Ramos (cell line): ENCODE results near the gene ANKS1A.

Source experiments
- in situ Hi-C: fragments of 300-500 bp; cut with MboI; formaldehyde crosslinking; loops from one replicate; pipeline ENCODE4 v1.14.3; 2022; ENCODE audit warnings: low sequenced_read_pairs; ENCODE audit not compliant: unreplicated experiment

Gene ANKS1A

GRCh38 chr6:35016502-35017321, 127.7 kb downstream of the ANKS1A start:
- in situ Hi-C loops, result no loop called here

GRCh38 chr6:35017411-35018181, 128.5 kb downstream of the ANKS1A start:
- in situ Hi-C loops, result no loop called here

GRCh38 chr6:35018182-35018519, 129.1 kb downstream of the ANKS1A start:
- in situ Hi-C loops, result no loop called here

- in situ Hi-C loops, result no loop called here
Observed at GRCh38 chr6:35018746-35019145, 129.7 kb downstream of the ANKS1A start.

- in situ Hi-C loops, result no loop called here
Observed at GRCh38 chr6:35019171-35019570, 130.1 kb downstream of the ANKS1A start.

GRCh38 chr6:35019831-35020230, 130.8 kb downstream of the ANKS1A start:
- in situ Hi-C loops, result no loop called here

GRCh38 chr6:35021004-35021403, 131.9 kb downstream of the ANKS1A start:
- in situ Hi-C loops, result no loop called here

- in situ Hi-C loops, result no loop called here
Observed at GRCh38 chr6:35023091-35024000, 134.3 kb downstream of the ANKS1A start.

- in situ Hi-C loops, result no loop called here
Observed at GRCh38 chr6:35024551-35025054, 135.5 kb downstream of the ANKS1A start.

- in situ Hi-C loops, result no loop called here
Observed at GRCh38 chr6:35025232-35026188, 136.5 kb downstream of the ANKS1A start.

- in situ Hi-C loops, result no loop called here
Observed at GRCh38 chr6:35026434-35027222, 137.6 kb downstream of the ANKS1A start.

GRCh38 chr6:35027807-35028206, 138.8 kb downstream of the ANKS1A start:
- in situ Hi-C loops, result no loop called here

- in situ Hi-C loops, result no loop called here
Observed at GRCh38 chr6:35028781-35029769, 140.0 kb downstream of the ANKS1A start.

- in situ Hi-C loops, result no loop called here
Observed at GRCh38 chr6:35030099-35030498, 141.0 kb downstream of the ANKS1A start.

- in situ Hi-C loops, result no loop called here
Observed at GRCh38 chr6:35031611-35032529, 142.8 kb downstream of the ANKS1A start.

GRCh38 chr6:35033683-35034082, 144.6 kb downstream of the ANKS1A start:
- in situ Hi-C loops, result no loop called here
